HepG2 (cell line): ENCODE results near the gene PCIF1. TPM values are rescaled to one million over a fixed set of nuclear protein-coding genes. Genes with fewer than 3 reads are reported as not detected.

Experiments
- CHD2 ChIP-seq: IDR thresholded peaks from 2 replicates; pipeline ENCODE4 v1.6.1; 2011; ENCODE audit warnings: low read depth, low read length, improper control_type of control experiment
- ETV6 ChIP-seq: sonication (generic); formaldehyde crosslinking; conservative IDR thresholded peaks from 2 replicates; pipeline ENCODE4 v1.4.0; 2020; ENCODE audit warnings: missing genetic modification reagents
- FOSL2 ChIP-seq: sonication (generic); formaldehyde crosslinking; IDR thresholded peaks from 2 replicates; pipeline ENCODE4 v1.4.0; 2020; ENCODE audit warnings: missing genetic modification reagents
- KLF12 ChIP-seq: sonication (generic); formaldehyde crosslinking; IDR thresholded peaks from 2 replicates; pipeline ENCODE4 v1.4.0; 2020; ENCODE audit warnings: missing genetic modification reagents, borderline replicate concordance
- KMT2B ChIP-seq: IDR thresholded peaks from 2 replicates; pipeline ENCODE4 v1.6.1; 2016; ENCODE audit warnings: missing genetic modification reagents, missing compliant biosample characterization
- NONO ChIP-seq, 2 experiments: fragments of 450-650 bp in 1 of 2; sonication (generic) in 1 of 2; formaldehyde crosslinking in 1 of 2; IDR thresholded peaks in 1 of 2; conservative IDR thresholded peaks in 1 of 2; 2 replicates each; pipeline versions ENCODE4 v1.6.1 to v1.8.0; 2017 to 2022; ENCODE audit warnings: mild to moderate bottlenecking in 1 of 2, missing genetic modification reagents in 1 of 2, moderate library complexity in 1 of 2
- PITX1 ChIP-seq: sonication (generic); formaldehyde crosslinking; IDR thresholded peaks from 2 replicates; pipeline ENCODE4 v1.5.1; 2020; ENCODE audit warnings: mild to moderate bottlenecking, missing genetic modification reagents
- POLR2AphosphoS5 ChIP-seq: IDR thresholded peaks from 2 replicates; pipeline ENCODE4 v1.6.1; 2012; ENCODE audit warnings: low read depth, low read length
- TAF15 ChIP-seq: fragments of 200-400 bp; formaldehyde crosslinking; IDR thresholded peaks from one replicate; pipeline ENCODE4 v1.6.1; 2018; ENCODE audit warnings: mild to moderate bottlenecking, low read depth, low read length; ENCODE audit not compliant: poor library complexity, severe bottlenecking
- U2AF1 ChIP-seq: fragments of 200-400 bp; formaldehyde crosslinking; optimal IDR thresholded peaks from 2 replicates; pipeline ENCODE3; 2017; ENCODE audit warnings: mild to moderate bottlenecking, low read depth, low read length
- ZFP90 ChIP-seq: sonication (generic); formaldehyde crosslinking; IDR thresholded peaks from 2 replicates; pipeline ENCODE4 v1.8.0; 2022; ENCODE audit warnings: missing genetic modification reagents, mild to moderate bottlenecking, inconsistent platforms, borderline replicate concordance
- ZNF101 ChIP-seq: sonication (generic); formaldehyde crosslinking; IDR thresholded peaks from 2 replicates; pipeline ENCODE4 v1.4.0; 2020; ENCODE audit warnings: mild to moderate bottlenecking, low read depth, missing genetic modification reagents, borderline replicate concordance
- ZNF136 ChIP-seq: sonication (generic); formaldehyde crosslinking; IDR thresholded peaks from 2 replicates; pipeline ENCODE4 v1.8.1; 2022; ENCODE audit warnings: low read depth, mild to moderate bottlenecking, moderate library complexity, missing genetic modification reagents
- ZNF142 ChIP-seq: sonication (generic); formaldehyde crosslinking; IDR thresholded peaks from 2 replicates; pipeline ENCODE4 v1.4.0; 2020; ENCODE audit warnings: missing genetic modification reagents
- ZNF333 ChIP-seq: sonication (generic); formaldehyde crosslinking; IDR thresholded peaks from 2 replicates; pipeline ENCODE4 v1.4.0; 2020; ENCODE audit warnings: mild to moderate bottlenecking, missing genetic modification reagents, borderline replicate concordance
- ZNF891 ChIP-seq: sonication (generic); formaldehyde crosslinking; IDR thresholded peaks from 2 replicates; pipeline ENCODE4 v1.5.0; 2020; ENCODE audit warnings: mild to moderate bottlenecking, missing genetic modification reagents
- polyA plus RNA-seq, 8 experiments: library from polyadenylated mRNA; depleted of rRNA in 3 of 8; stranded (reverse) in 7 of 8; unstranded in 1 of 8; fragments of >200 nt; fragmentation: Illumina TruSeq in 4 of 8; extraction: Trizol in 4 of 8; gene quantifications; 2 replicates each; pipeline versions ENCODE4 v1.2.1 to v1.2.3, GENCODE V29; 2011 to 2016; ENCODE audit warnings: low read depth in 4 of 8, missing spikeins in 1 of 8, mixed read lengths in 1 of 8; ENCODE audit not compliant: insufficient read depth in 1 of 8
- total RNA-seq, 5 experiments: library from RNA; depleted of rRNA; stranded (reverse); fragments of >200 nt; fragmentation: Illumina TruSeq; extraction: Trizol; gene quantifications; 2 replicates each; pipeline ENCODE4 v1.2.3, GENCODE V29; 2016; ENCODE audit warnings: low read depth in 1 of 5
- TF ChIP-seq, protein P1 (sequence below): sonication (generic); formaldehyde crosslinking; IDR thresholded peaks from 2 replicates; pipeline ENCODE4 v1.4.0; 2020; ENCODE audit warnings: mild to moderate bottlenecking, missing genetic modification reagents
- TF ChIP-seq, protein P2 (sequence below): sonication (generic); formaldehyde crosslinking; conservative IDR thresholded peaks from 2 replicates; pipeline ENCODE4 v1.5.0; 2020; ENCODE audit warnings: missing genetic modification reagents

PCIF1 gene
- total and polyA plus RNA-seq, 2 of the 13 experiments (the other 11 are each of a cell fraction or from before 2014, with no cell fraction given), result 20.9 to 24.4 TPM

DNA sequence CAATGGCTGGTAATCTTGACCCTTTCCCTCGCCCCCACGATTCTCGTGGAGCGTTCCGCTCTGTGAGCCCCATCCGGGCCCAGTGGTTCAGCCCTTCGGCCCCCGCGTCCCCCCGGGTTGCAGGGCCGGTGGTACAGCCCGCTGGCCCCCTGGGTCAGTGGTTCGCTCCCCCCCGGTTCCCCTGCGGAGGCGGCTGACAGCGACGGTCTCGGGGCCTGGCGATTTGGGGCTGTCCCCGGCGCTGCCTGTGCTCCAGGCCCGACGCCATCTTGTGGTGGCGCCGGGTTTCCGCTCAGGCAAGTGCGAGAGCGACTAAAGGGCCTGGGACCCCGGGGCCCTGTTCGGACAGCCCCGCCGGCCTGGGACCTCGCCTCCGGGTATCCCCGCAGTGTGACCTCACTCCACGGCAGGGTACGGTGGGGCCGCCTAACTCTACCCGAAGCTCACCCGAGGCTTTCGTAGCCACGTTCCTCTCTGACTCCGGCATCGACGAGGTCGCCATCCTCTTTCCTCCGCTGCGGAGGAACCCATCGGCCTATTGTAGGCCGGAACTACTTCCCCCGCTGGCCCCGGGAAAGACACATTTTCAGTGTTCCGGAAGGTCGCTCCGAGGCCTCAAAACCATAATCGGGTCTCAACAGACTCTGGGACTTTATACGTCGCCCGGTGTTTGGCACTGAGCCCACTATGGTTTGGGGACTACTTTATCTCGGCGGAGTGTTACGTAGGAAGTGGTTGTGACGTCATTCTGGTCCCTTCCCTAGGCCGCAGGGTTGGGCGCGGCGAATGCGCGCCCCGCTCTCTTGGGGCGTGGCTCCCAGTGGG is 37.4 kb downstream of the PCIF1 start, which contains the start of gene ZNF335 (continued):
- TF ChIP-seq TAF15 (peak; percentile 89), ZNF101 (0 out of 2 replicates have a peak, but pooled peaks have one; percentile 30), NONO (IDR thresholded peaks at IDR 0.05) (no peak; the same call in 1 of the 2 replicates), NONO (CRISPR knock-in tag; conservative IDR thresholded peaks at IDR 0.05) (peak; percentile 100), ZNF891 (CRISPR knock-in tag) (peak; percentile 73), KMT2B (peak; percentile 89), U2AF1 (peak; percentile 99), PITX1 (CRISPR knock-in tag) (no peak; the same call in none of the 2 replicates), KLF12 (CRISPR knock-in tag) (peak; percentile 90), POLR2AphosphoS5 (peak; percentile 71), FOSL2 (CRISPR knock-in tag) (peak; percentile 81), ZNF136 (CRISPR knock-in tag) (peak; percentile 88; the same call in 1 of the 2 replicates), CHD2 (peak; percentile 91), ZFP90 (CRISPR knock-in tag) (peak; percentile 71), ZNF333 (CRISPR knock-in tag) (no peak), ETV6 (CRISPR knock-in tag) (no peak; the same call in 1 of the 2 replicates), ZNF142 (CRISPR knock-in tag) (no peak)
- TF ChIP-seq, protein P1, sequence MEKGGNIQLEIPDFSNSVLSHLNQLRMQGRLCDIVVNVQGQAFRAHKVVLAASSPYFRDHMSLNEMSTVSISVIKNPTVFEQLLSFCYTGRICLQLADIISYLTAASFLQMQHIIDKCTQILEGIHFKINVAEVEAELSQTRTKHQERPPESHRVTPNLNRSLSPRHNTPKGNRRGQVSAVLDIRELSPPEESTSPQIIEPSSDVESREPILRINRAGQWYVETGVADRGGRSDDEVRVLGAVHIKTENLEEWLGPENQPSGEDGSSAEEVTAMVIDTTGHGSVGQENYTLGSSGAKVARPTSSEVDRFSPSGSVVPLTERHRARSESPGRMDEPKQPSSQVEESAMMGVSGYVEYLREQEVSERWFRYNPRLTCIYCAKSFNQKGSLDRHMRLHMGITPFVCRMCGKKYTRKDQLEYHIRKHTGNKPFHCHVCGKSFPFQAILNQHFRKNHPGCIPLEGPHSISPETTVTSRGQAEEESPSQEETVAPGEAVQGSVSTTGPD (CRISPR knock-in tag), result no peak; the same call in 1 of the 2 replicates
- TF ChIP-seq, protein P2, sequence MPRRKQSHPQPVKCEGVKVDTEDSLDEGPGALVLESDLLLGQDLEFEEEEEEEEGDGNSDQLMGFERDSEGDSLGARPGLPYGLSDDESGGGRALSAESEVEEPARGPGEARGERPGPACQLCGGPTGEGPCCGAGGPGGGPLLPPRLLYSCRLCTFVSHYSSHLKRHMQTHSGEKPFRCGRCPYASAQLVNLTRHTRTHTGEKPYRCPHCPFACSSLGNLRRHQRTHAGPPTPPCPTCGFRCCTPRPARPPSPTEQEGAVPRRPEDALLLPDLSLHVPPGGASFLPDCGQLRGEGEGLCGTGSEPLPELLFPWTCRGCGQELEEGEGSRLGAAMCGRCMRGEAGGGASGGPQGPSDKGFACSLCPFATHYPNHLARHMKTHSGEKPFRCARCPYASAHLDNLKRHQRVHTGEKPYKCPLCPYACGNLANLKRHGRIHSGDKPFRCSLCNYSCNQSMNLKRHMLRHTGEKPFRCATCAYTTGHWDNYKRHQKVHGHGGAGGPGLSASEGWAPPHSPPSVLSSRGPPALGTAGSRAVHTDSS (CRISPR knock-in tag), result 0 out of 2 replicates have a peak, but pooled peaks have one; percentile 11
